B cell (primary cell): Measurements from ENCODE around the gene CISH.

Experiments
- CTCF ChIP-seq: fragments of 200-600 bp; IDR thresholded peaks from one replicate; pipeline ENCODE4 v1.8.0; 2022; ENCODE audit warnings: antibody characterized with exemption, mild to moderate bottlenecking
- EZH2 ChIP-seq: IDR thresholded peaks from 2 replicates; pipeline ENCODE4 v1.6.1; 2012; ENCODE audit warnings: borderline replicate concordance, low read depth, mild to moderate bottlenecking, moderate library complexity, low read length; ENCODE audit not compliant: insufficient read depth, poor library complexity, severe bottlenecking

DNA sequence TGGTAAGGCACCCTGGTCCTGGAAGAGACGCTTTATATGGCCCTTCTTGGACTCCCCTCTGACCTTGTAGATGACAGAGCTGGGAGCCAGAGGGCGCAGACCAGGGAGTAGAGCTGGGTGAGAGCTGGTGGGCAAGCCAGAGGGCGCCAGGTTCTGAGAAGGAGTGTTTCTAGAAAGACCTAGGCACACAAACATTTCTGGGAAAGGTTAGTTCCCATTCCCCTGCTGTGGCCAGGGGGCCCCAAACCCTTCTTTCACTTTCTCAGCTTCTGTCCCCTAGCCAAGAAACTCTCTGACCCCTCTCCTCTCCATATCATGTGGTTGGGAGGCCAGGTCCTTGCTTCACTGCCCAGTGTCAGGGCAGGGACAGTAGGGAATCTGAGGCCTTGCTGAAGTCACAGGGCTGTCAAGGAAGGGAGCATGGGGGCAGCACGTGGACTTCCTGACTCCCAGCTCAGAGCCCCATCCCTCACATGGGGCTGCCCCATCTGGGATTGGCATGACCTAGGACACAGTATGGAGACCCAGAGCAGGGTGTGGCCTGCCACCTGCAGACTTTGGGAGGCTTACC lies 38.7 kb downstream of the CISH start:
- TF ChIP-seq CTCF (no peak), EZH2 (no peak)
